Measurements from ENCODE around the gene SOX13.

Gene SOX13

GRCh38 chr1:204065174-204065985 is 7.5 kb upstream of the SOX13 start:
- DNase-seq = no peak

GRCh38 chr1:204065986-204066300 is 7.0 kb upstream of the SOX13 start:
- DNase-seq = no peak

GRCh38 chr1:204067935-204068334 is 5.0 kb upstream of the SOX13 start:
- DNase-seq = no peak

- DNase-seq = no peak
Observed at GRCh38 chr1:204069887-204070286, 3.0 kb upstream of the SOX13 start.

GRCh38 chr1:204070895-204071294 is 2.0 kb upstream of the SOX13 start:
- no peak for DNase-seq

GRCh38 chr1:204073837-204074273 is 940 bp downstream of the SOX13 start:
- DNase-seq = no peak

- no peak for DNase-seq
Observed at GRCh38 chr1:204074274-204075138, 1.6 kb downstream of the SOX13 start.

- DNase-seq = no peak
Observed at GRCh38 chr1:204075139-204075521, 2.2 kb downstream of the SOX13 start.

- no peak for DNase-seq
Observed at GRCh38 chr1:204075890-204076846, 3.3 kb downstream of the SOX13 start.

- no peak for DNase-seq
Observed at GRCh38 chr1:204076891-204077290, 4.0 kb downstream of the SOX13 start.

- no peak for DNase-seq
Observed at GRCh38 chr1:204077979-204078696, 5.2 kb downstream of the SOX13 start.

- no peak for DNase-seq
Observed at GRCh38 chr1:204079608-204079999, 6.7 kb downstream of the SOX13 start.

GRCh38 chr1:204080163-204080903 is 7.4 kb downstream of the SOX13 start:
- no peak for DNase-seq

GRCh38 chr1:204081164-204081790 is 8.4 kb downstream of the SOX13 start:
- DNase-seq = no peak

GRCh38 chr1:204081791-204082513 is 9.0 kb downstream of the SOX13 start:
- DNase-seq = no peak

GRCh38 chr1:204083491-204083890 is 10.6 kb downstream of the SOX13 start:
- DNase-seq = no peak

- no peak for DNase-seq
Observed at GRCh38 chr1:204084247-204084772, 11.4 kb downstream of the SOX13 start.

GRCh38 chr1:204085876-204086275 is 13.0 kb downstream of the SOX13 start:
- DNase-seq = no peak

- no peak for DNase-seq
Observed at GRCh38 chr1:204087181-204087892, 14.4 kb downstream of the SOX13 start.

All from activated CD4-positive, alpha-beta T cell treated with anti-CD3 and anti-CD28 coated beads, Interleukin-2, amount 50 U/mL, for 4 hours (primary cell).